Activated CD4-positive, alpha-beta memory T cell treated with anti-CD3 and anti-CD28 coated beads, Interleukin-2, amount 10 ng/mL, durations not matched to agents 7 days and 5 days (primary cell): Measurements from ENCODE around the gene ANKRD36C. TPM values are rescaled to one million over a fixed set of nuclear protein-coding genes. Genes with fewer than 3 reads are reported as not detected.
"Not testable (repeated sequence)": the region's sequence is repeated elsewhere in the genome, so short reads cannot be mapped to it uniquely, and the experiment has no call there.

Experiments
- CTCF ChIA-PET: fragments of 350-600 bp; sonication (Branson Sonifier 250); formaldehyde crosslinking; loops from one replicate; lab custom pipeline; 2021; ENCODE audit warnings: antibody characterized with exemption, inconsistent platforms; lab: Charles Lee
- POLR2A ChIA-PET: fragments of 350-600 bp; sonication (Branson Sonifier 250); formaldehyde crosslinking; loops from one replicate; lab custom pipeline; 2021; ENCODE audit warnings: antibody characterized with exemption; lab: Charles Lee
- DNase-seq: peaks from one replicate; pipeline ENCODE4 v3.0.0-alpha.2; 2020
- H3K27ac Mint-ChIP-seq: one replicate; pipeline ENCODE4 v1.8.0; 2021; ENCODE audit warnings: mild to moderate bottlenecking, mixed read lengths
- H3K27me3 Mint-ChIP-seq: one replicate; pipeline ENCODE4 v1.8.0; 2021; ENCODE audit warnings: mixed read lengths
- H3K36me3 Mint-ChIP-seq: one replicate; pipeline ENCODE4 v1.8.0; 2021; ENCODE audit warnings: low read depth, mixed read lengths
- H3K4me1 Mint-ChIP-seq: one replicate; pipeline ENCODE4 v1.8.0; 2021; ENCODE audit warnings: mixed read lengths
- H3K4me3 Mint-ChIP-seq: one replicate; pipeline ENCODE4 v1.8.0; 2021; ENCODE audit warnings: mild to moderate bottlenecking, mixed read lengths
- H3K9me3 Mint-ChIP-seq: one replicate; pipeline ENCODE4 v1.8.0; 2021; ENCODE audit warnings: mixed read lengths
- total RNA-seq, 2 experiments: library from RNA; stranded (reverse); gene quantifications; one replicate each; pipeline ENCODE4 v1.2.3, GENCODE V29; 2021

Gene ANKRD36C
- 10 to 100 TPM; 67.5 to 67.6 TPM for total RNA-seq

DNA sequence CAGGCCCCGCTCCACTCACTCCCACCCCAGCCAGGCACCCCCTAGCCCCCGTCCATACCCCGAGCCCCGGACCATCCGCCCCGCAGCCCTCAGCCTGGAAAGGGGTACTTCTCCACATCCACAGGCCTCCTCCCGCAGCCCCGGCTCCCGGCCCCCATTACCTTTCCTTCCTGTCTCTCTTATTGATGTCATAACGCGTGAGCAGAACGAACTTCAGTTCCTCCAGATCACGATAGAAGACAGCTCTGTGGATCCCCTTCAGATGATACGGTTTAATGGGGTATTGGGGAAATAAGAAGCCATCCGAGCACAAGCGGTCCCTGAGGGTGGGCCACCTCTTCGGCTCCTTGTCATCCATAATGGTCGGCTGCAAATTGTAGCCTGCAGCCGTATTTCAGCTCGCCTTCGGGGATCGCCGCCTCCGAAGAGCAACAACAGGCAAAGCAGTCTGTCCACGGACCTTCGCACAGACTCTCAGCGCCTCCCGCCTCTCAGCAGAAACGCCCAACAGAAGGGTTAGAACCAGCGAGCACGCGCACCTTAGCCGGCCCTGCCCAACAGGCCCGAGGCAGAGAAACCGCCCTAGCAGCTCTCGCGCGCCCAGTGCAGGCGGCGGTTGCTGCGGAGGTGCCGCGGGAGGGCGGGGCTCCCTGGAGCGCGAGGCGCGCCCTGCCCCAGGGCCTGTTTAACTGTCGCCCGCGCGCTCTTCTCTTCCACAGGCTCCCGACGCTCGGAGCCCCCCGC is at the start of gene ANKRD36C:
ANKRD36C (minus strand) TSS at position 474 of the 744 bp plus-strand sequence; CDS start at position 358, 116 bp downstream.
- H3K9me3 Mint-ChIP-seq, H3K4me1 Mint-ChIP-seq, H3K36me3 Mint-ChIP-seq: not testable (repeated sequence)
- ChIA-PET POLR2A (interaction anchor here (1.1 to 1.3 kb wide), 3 partner anchors 18 to 217 kb away, joined by 3 to 6 read pairs (median 4); partner anchors contain the start of gene STARD7), CTCF (interaction anchor here (1.1 to 3.2 kb wide), 5 partner anchors 126 to 273 kb away, joined by 4 to 31 read pairs (median 6); partner anchors contain the start of gene ADRA2B)
- Mint-ChIP-seq H3K27me3 (peaks cover 23% of the 10 kb centered on the region), H3K4me3 (peak within 1 kb of the TSS; percentile 90), H3K27ac (peak within 1 kb of the TSS; percentile 95)
- DNase-seq: peak; percentile 43

DNA sequence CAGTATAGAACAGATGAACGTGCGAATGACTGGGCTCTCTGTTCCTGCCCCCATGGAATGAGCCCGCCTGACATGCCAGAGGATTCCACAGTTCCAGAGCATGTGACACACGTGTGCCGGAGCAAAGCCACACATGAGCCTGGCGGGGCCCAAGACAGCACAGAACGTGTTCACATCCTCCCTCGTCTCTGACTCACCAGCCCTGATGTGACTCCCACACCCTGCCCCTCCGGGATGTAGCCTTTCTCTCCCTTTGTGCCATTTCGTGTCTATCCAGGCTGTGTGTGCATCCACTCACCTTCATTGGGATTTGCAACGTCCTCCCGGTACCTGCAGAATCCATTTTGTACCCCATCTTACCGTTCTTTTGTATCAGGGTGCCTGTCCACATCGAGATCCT is 43.9 kb upstream of the ANKRD36C start:
- CTCF ChIA-PET, POLR2A ChIA-PET, H3K27me3 Mint-ChIP-seq, DNase-seq, H3K4me1 Mint-ChIP-seq, H3K36me3 Mint-ChIP-seq, H3K9me3 Mint-ChIP-seq, H3K4me3 Mint-ChIP-seq, H3K27ac Mint-ChIP-seq: not testable (repeated sequence)

DNA sequence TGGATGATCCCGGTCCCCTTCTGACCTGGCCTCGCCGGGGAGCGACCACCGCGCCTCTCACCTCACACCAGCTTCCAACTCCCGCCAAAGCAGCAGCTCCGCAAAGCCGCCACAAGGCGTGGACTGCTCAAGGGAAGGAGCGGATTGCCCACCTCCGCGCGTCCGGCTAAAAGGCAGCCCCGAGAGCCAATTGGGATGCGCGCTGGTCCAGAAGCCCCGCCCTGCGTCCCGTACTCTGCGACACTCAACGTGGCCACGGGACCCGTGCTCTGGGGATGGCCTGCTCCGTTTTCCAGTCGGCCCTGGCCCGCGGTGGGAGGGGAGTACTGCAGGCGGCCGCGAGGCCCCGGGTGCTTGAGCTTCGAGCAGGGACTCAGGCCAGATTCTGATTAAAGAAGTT is 43.2 kb upstream of the ANKRD36C start, which contains the start of gene GPAT2:
GPAT2 (minus strand) TSS at position 125 of the 400 bp plus-strand sequence. CDS start 2,557 bp downstream, outside the sequence.
- H3K9me3 Mint-ChIP-seq, DNase-seq, H3K4me3 Mint-ChIP-seq, H3K4me1 Mint-ChIP-seq, H3K36me3 Mint-ChIP-seq, H3K27me3 Mint-ChIP-seq, CTCF ChIA-PET, POLR2A ChIA-PET, H3K27ac Mint-ChIP-seq: not testable (repeated sequence)

DNA sequence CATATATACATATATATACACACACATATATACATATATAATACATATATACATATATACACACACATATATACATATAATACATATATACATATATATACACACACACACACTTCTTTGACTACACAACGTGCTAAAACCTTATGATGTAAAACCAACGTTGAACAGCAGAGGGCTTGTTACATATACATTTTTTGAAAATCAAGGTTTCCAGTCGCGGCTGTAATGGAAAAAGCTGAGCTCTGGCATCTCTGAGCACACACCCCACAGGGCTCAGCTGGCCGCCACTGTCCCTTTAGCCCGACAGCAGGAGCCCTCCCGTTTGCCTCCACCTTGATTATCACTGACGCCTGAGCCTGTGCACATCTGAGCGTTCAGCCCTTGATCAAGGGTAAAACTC is 42.4 kb upstream of the ANKRD36C start:
- H3K36me3 Mint-ChIP-seq, H3K4me3 Mint-ChIP-seq, DNase-seq, H3K9me3 Mint-ChIP-seq, H3K27me3 Mint-ChIP-seq, CTCF ChIA-PET, H3K27ac Mint-ChIP-seq, POLR2A ChIA-PET, H3K4me1 Mint-ChIP-seq: not testable (repeated sequence)

DNA sequence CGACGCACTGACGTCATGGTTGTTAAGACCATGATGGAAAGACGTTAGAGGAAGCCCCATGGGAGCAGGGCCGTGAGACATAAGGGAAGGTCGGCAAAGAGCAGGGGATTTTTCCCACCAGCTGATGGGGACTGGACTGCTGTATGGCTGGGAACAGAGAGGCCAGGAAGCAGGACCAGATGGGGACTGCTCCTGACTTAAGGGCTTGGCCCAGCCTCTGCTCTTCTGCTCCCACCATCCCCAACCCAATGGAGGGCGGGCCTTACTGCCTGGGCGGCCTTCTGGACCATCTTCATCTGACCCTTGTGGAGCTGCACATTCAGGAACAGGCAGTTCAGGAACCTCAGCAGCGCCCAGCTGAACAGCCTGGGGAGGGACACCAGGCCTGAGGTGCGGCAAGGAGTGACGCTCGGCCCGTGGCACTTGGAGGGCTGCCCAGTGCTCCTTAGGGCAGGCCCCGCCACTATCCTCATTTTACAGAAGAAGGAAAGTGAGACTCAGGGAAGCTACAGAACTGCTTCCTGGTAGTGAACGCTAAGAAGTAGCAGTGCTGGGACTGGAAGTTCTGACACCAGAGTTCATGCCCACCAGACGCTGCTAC is 36.2 kb upstream of the ANKRD36C start:
- POLR2A ChIA-PET, H3K27ac Mint-ChIP-seq, CTCF ChIA-PET, H3K27me3 Mint-ChIP-seq, H3K9me3 Mint-ChIP-seq, H3K36me3 Mint-ChIP-seq, H3K4me3 Mint-ChIP-seq, H3K4me1 Mint-ChIP-seq, DNase-seq: not testable (repeated sequence)

DNA sequence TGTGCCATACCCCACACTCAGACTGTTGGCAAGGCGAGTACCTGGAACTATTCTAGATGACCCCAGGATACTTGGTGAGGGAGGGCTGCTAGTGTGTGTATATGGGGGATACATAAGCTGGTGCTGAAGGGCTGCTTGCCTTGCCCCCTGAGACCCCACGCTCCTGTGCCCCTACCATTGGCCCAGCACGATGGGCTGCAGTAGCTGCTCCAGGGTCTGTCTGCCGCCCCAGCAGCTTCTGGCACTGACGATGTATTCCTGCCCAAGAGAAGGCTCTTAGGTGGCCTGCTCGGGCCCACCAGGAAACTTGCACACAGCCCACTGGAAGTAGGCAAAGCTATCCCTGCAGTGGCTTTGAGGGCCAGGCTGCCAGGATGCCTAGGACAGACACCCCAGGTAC is 34.1 kb upstream of the ANKRD36C start:
- POLR2A ChIA-PET, DNase-seq, H3K27me3 Mint-ChIP-seq, H3K27ac Mint-ChIP-seq, H3K36me3 Mint-ChIP-seq, H3K4me3 Mint-ChIP-seq, H3K4me1 Mint-ChIP-seq, H3K9me3 Mint-ChIP-seq: not testable (repeated sequence)
- CTCF ChIA-PET: interaction anchor here (3.6 kb wide), 1 partner anchor 92 kb away, joined by 20 read pairs; the partner anchor contains the start of gene ADRA2B

DNA sequence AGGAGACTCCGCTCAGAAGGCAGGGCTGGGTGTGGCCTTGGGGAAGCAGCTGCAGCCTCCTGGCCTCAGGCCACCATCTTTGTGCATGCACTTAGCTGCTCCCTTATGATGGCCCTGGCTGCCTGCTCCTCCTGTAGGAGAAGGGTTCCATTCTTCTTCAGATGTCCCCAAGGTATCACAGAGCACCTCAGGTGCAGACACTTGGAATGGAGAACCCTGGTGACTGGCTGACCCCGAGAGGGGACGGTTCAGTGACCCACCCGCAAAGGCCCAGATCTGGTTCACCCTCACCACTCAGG is 33.5 kb upstream of the ANKRD36C start:
- H3K27me3 Mint-ChIP-seq: no peaks in the 10 kb centered on the region
- H3K36me3 Mint-ChIP-seq: no peaks in the 10 kb centered on the region
- H3K27ac Mint-ChIP-seq: no peak overlapping the region
- H3K4me3 Mint-ChIP-seq: no peak overlapping the region
- ChIA-PET CTCF (interaction anchor here (3.6 kb wide), 1 partner anchor 93 kb away, joined by 20 read pairs; the partner anchor contains the start of gene ADRA2B), POLR2A (interaction anchor here (1.1 kb wide), 1 partner anchor 91 kb away, joined by 3 read pairs; the partner anchor contains the start of gene ADRA2B)
- DNase-seq: no peak
- peaks cover 3% of the 10 kb centered on the region for H3K4me1 Mint-ChIP-seq
- H3K9me3 Mint-ChIP-seq: no peaks in the 10 kb centered on the region

DNA sequence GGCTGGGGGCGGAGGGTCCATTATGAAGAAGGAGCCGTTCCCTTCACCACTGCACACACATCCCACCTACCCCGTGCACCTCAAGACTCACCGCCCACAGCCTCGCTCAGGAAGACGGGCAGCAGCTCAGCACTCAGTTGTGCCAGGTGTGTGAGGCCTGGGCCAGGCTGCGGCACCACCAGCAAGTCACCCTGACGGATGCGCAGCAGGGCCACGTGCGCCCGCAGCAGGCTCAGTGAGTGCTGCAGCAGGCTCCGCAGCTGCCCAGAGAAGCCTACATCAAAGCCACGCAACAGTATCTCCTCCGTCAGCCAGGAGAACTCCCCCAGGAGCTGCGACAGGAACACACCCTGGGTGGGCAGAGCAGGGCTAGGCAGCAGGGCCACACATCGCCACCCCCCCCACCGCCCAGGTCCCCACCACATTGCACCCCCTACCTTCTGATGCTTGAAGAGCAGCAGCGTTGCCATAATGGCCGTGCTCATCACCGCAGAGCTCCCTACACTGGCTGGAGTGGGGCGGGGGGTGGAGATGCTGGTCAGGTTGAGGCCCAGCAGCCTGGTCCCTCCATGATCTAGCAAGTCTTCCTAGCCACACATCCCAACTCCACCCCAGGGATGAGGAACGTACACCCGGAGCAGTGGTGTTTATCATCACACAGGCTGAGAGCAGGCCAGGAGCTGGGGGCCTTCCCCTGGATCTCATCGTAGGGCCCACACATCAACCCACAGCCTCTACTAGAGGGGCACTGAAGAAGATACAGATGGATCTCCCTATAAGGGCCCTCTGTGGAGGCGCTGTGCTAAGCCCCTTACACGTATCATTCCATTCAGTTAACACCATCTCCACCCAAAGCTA is 32.9 kb upstream of the ANKRD36C start:
- no peak overlapping the region for H3K27ac Mint-ChIP-seq

DNA sequence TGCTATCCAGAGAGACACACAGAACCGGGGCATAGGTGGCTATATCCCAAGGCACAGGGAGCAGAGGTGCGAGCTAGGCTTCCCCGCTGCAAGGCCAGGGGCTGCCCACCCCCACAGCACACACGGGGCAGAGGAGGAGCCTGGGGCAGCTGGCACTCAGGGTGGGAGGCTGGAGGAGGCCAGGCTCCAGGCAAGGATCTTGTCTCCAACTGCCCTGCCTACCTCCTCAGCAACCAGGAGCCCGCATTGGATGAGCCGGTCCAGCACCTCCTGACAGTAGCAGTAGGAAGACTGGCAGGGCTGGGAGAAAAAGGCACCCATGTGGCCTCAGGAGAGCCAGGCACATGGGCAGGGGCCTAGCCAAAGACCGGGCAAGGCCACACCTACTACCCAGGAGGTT is 32.1 kb upstream of the ANKRD36C start:
- H3K4me3 Mint-ChIP-seq, H3K9me3 Mint-ChIP-seq, H3K27ac Mint-ChIP-seq, DNase-seq, H3K4me1 Mint-ChIP-seq, H3K36me3 Mint-ChIP-seq, H3K27me3 Mint-ChIP-seq: not testable (repeated sequence)
- ChIA-PET CTCF (interaction anchor here (3.6 kb wide), 1 partner anchor 94 kb away, joined by 20 read pairs; the partner anchor contains the start of gene ADRA2B), POLR2A (interaction anchor here (0.8 kb wide), 1 partner anchor 241 kb away, joined by 3 read pairs; no protein-coding TSS in a partner anchor)

More for the DNA sequence above, 32.9 kb upstream of the ANKRD36C start:
- no peak overlapping the region for H3K4me3 Mint-ChIP-seq
- CTCF ChIA-PET: interaction anchor here (3.6 kb wide), 1 partner anchor 93 kb away, joined by 20 read pairs; the partner anchor contains the start of gene ADRA2B
- peaks cover 3% of the 10 kb centered on the region for H3K4me1 Mint-ChIP-seq
- no peaks in the 10 kb centered on the region for H3K36me3 Mint-ChIP-seq
- POLR2A ChIA-PET: interaction anchor here (1.1 kb wide), 1 partner anchor 92 kb away, joined by 3 read pairs; the partner anchor contains the start of gene ADRA2B
- DNase-seq: no peak
- no peaks in the 10 kb centered on the region for H3K27me3 Mint-ChIP-seq
- H3K9me3 Mint-ChIP-seq: no peaks in the 10 kb centered on the region

DNA sequence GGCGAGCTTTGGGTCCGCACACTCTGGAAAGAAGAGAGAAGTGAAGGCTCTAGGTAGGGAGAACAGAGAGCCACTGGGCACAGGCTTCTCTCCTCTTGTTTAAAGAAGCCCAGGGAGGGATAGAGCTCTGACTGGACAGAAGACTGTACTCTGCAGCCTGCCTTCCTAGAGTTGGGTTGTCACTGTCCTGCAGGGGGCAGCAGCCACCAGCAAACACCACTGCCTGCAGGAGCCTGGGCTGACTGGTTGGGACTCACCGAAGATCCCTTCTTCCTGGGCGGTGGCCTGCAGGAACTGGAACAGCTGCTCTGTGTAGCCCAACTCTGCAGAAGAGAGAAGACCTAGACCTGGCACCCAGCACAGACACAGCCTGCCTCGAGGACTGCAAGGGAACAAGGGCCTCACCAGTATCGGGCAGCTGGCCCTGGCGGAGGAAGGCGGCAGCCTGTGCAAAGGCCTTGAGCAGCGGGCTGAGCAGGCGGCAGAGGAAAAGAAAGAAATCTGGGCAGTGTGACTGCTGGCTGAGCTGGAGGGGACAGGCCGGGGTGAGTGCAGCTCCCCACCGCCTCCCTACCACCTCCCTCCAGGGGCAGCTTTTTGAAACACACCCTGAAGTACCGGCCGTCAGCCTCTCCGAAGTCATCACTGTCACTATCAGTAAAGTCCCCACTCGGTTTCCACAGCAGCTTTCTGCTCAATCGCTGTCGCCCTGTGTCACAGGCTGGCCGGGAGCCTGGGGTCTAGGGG is 31.2 kb upstream of the ANKRD36C start:
- ChIA-PET POLR2A (interaction anchor here (0.7 to 0.8 kb wide), 2 partner anchors 153 to 242 kb away, joined by 3 to 5 read pairs; no protein-coding TSS in a partner anchor), CTCF (interaction anchor here (0.6 to 3.6 kb wide), 19 partner anchors 10 to 572 kb away, joined by 3 to 20 read pairs (median 3); partner anchors contain the start of genes ADRA2B, ASTL and STARD7)
- H3K9me3 Mint-ChIP-seq, H3K27me3 Mint-ChIP-seq, H3K4me3 Mint-ChIP-seq, H3K36me3 Mint-ChIP-seq, H3K4me1 Mint-ChIP-seq, H3K27ac Mint-ChIP-seq: not testable (repeated sequence)
- peak; percentile 80 for DNase-seq

DNA sequence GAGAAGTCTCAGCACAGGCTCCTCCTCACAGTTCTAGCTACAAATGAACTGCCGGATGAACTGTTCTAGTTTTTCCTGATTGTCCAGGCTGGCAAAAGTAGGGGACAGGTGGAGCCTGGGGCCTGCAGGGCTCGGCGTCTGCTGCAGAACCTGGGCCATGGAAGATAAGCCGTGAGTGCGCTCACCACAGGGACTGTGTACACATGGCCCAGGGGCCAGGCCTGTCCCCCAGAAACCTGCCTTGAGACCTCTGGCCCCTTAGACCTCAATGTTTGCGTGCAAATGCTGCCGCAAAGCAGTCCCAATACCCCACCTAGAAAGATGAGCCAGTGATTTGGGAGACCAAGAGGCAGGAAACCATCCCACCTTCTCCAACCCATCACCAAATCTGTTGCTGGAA is 30.5 kb upstream of the ANKRD36C start:
- H3K27ac Mint-ChIP-seq, H3K4me1 Mint-ChIP-seq, DNase-seq, H3K36me3 Mint-ChIP-seq, H3K27me3 Mint-ChIP-seq, H3K4me3 Mint-ChIP-seq, H3K9me3 Mint-ChIP-seq: not testable (repeated sequence)
- POLR2A ChIA-PET: interaction anchor here (0.7 kb wide), 1 partner anchor 154 kb away, joined by 5 read pairs; no protein-coding TSS in a partner anchor
- CTCF ChIA-PET: interaction anchor here (0.6 to 3.6 kb wide), 17 partner anchors 9 to 573 kb away, joined by 3 to 20 read pairs (median 3); partner anchors contain the start of genes ADRA2B, ASTL and STARD7

DNA sequence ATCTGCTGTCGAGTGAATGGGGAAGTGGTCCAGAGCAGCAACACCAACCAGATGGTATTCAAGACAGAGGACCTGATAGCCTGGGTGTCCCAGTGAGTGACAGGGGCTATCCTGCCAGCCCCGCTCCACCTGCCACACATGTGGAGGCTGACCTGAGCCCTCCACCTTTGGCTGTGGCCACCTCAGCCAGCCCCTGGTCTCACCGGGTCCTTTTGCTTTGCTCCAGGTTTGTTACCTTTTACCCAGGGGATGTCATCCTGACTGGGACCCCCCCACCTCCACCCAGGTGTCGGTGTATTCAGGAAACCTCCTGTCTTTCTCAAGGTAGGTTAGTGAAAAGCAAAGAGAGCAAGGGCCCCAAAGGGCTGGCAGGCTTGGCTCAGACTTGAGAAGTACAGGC is 29.5 kb upstream of the ANKRD36C start:
- H3K4me1 Mint-ChIP-seq, POLR2A ChIA-PET: not testable (repeated sequence)

More for the DNA sequence above, 29.5 kb upstream of the ANKRD36C start:
- not testable (repeated sequence) for H3K36me3 Mint-ChIP-seq, H3K4me3 Mint-ChIP-seq, H3K27me3 Mint-ChIP-seq, DNase-seq, H3K9me3 Mint-ChIP-seq, H3K27ac Mint-ChIP-seq
- CTCF ChIA-PET: interaction anchor here (0.6 kb wide), 1 partner anchor 152 kb away, joined by 3 read pairs; no protein-coding TSS in a partner anchor
